GM12864 (cell line): ENCODE data around the gene PHAX.
"Not testable (repeated sequence)": the region's sequence is repeated elsewhere in the genome, so short reads cannot be mapped to it uniquely, and the experiment has no call there.

ENCODE experiments used
- DNase-seq: peaks from one replicate; pipeline ENCODE4 v3.0.0-alpha.2; 2011; ENCODE audit warnings: low read depth
- H3K4me3 ChIP-seq: 2 replicates; pipeline ENCODE4 v1.5.1; 2011; ENCODE audit warnings: mild to moderate bottlenecking, low read depth, low read length, control low read depth
- CTCF ChIP-seq: IDR thresholded peaks from 2 replicates; pipeline ENCODE4 v1.5.1; 2011; ENCODE audit warnings: low read depth, mild to moderate bottlenecking, moderate library complexity, low read length, control low read depth, inconsistent platforms; ENCODE audit errors: missing control alignments

PHAX gene

GRCh38 chr5:126645132-126645531, 44.4 kb downstream of the PHAX start:
- TF ChIP-seq CTCF, result no peak
- no peak for DNase-seq
- H3K4me3 ChIP-seq, result no peak overlapping the region

- TF ChIP-seq CTCF, result no peak
- DNase-seq, result no peak
- H3K4me3 ChIP-seq, result no peak overlapping the region
These were observed 46.3 kb downstream of the PHAX start for GRCh38 chr5:126647071-126647470.

- H3K4me3 ChIP-seq, result no peak overlapping the region
- TF ChIP-seq CTCF, result no peak
These were observed 47.7 kb downstream of the PHAX start for GRCh38 chr5:126648471-126648870.

GRCh38 chr5:126649057-126649456, 48.3 kb downstream of the PHAX start:
- not testable (repeated sequence) for H3K4me3 ChIP-seq, DNase-seq

More at GRCh38 chr5:126648471-126648870, 47.7 kb downstream of the PHAX start:
- no peak for DNase-seq

GRCh38 chr5:126649709-126650108, 49.0 kb downstream of the PHAX start:
- not testable (repeated sequence) for H3K4me3 ChIP-seq, DNase-seq

- DNase-seq, result no peak
- no peak overlapping the region for H3K4me3 ChIP-seq
- TF ChIP-seq CTCF, result no peak
These were observed 49.7 kb downstream of the PHAX start for GRCh38 chr5:126650463-126650862.

- no peak overlapping the region for H3K4me3 ChIP-seq
- no peak for DNase-seq
- no peak for TF ChIP-seq CTCF
These were observed 50.3 kb downstream of the PHAX start for GRCh38 chr5:126651013-126651577.

- DNase-seq, result no peak
- no peak overlapping the region for H3K4me3 ChIP-seq
- peak; percentile 74 for TF ChIP-seq CTCF
These were observed 55.8 kb downstream of the PHAX start for GRCh38 chr5:126656401-126657007.
